22Rv1 (cell line): Measurements from ENCODE around the gene GARIN5B.

Experiments
- H3K27ac ChIP-seq: fragments of 450-650 bp; 2 replicates; pipeline ENCODE4 v1.5.1; 2017
- ZFX ChIP-seq: fragments of 450-650 bp; IDR thresholded peaks from 2 replicates; pipeline ENCODE4 v1.6.1; 2017; ENCODE audit warnings: antibody characterized with exemption, borderline replicate concordance
- TF ChIP-seq, protein P1 (sequence below): fragments of 450-650 bp; IDR thresholded peaks from 2 replicates; pipeline ENCODE4 v1.5.1; 2017; ENCODE audit warnings: mild to moderate bottlenecking

The GARIN5B gene

GRCh38 chr19:55308281-55308680 is 54.8 kb downstream of the GARIN5B start:
- TF ChIP-seq ZFX, result no peak
- no peak overlapping the region for H3K27ac ChIP-seq

DNA sequence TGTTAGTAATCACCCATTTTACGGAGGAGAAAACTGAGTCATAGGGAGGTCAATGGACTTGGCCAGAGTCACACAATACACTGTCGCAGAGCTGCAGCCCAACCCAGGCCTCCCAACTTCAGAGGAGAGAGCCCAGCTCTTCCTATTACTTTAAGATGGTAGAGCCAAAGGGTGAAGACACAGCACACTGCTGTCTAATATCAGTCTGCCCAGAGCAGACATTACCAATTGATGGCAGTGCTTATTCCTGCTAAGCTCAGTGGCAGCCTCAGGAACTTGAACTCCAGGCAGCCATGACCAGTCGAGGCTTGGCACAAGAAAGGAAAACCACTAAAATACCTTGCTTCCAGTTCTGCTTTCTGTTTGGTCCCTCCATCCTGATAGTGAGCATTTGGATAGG is 56.3 kb downstream of the GARIN5B start:
- no peak overlapping the region for H3K27ac ChIP-seq
- TF ChIP-seq, protein P1, sequence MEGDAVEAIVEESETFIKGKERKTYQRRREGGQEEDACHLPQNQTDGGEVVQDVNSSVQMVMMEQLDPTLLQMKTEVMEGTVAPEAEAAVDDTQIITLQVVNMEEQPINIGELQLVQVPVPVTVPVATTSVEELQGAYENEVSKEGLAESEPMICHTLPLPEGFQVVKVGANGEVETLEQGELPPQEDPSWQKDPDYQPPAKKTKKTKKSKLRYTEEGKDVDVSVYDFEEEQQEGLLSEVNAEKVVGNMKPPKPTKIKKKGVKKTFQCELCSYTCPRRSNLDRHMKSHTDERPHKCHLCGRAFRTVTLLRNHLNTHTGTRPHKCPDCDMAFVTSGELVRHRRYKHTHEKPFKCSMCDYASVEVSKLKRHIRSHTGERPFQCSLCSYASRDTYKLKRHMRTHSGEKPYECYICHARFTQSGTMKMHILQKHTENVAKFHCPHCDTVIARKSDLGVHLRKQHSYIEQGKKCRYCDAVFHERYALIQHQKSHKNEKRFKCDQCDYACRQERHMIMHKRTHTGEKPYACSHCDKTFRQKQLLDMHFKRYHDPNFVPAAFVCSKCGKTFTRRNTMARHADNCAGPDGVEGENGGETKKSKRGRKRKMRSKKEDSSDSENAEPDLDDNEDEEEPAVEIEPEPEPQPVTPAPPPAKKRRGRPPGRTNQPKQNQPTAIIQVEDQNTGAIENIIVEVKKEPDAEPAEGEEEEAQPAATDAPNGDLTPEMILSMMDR, result no peak
- no peak for TF ChIP-seq ZFX

DNA sequence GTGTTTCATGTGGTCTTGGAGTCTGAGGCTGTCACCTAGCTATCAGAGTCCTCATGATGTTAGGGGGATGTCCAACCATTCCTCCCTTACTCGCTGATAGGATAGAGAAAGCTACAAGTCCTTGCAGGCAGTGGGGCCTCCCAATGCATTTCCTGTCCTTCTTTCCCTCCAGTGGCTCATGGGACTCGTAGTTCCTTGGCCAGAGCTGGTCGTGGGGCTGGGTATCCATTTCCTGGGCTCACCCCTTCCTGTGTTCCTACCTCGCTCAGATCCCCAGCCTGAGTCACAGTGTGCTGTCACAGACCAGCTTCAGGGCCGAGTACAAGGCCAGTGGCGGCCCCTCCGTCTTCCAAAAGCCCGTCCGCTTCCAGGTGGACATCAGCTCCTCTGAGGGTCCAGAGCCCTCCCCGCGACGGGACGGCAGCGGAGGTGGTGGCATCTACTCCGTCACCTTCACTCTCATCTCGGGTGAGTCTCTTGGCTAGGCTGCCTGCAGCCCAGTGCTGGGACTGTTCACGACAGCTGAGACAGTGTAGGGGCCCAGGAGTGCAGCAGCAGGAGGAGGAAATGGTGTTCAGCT is 57.0 kb downstream of the GARIN5B start:
- H3K27ac ChIP-seq, result no peak overlapping the region
- no peak for TF ChIP-seq ZFX
- TF ChIP-seq, protein P1, result no peak

GRCh38 chr19:55305491-55305890 is 57.6 kb downstream of the GARIN5B start:
- TF ChIP-seq, protein P1, result no peak
- TF ChIP-seq ZFX, result no peak
- no peak overlapping the region for H3K27ac ChIP-seq

GRCh38 chr19:55304980-55305379 is 58.1 kb downstream of the GARIN5B start:
- TF ChIP-seq, protein P1, result no peak
- no peak for TF ChIP-seq ZFX
- no peak overlapping the region for H3K27ac ChIP-seq
